Smooth muscle cell (in vitro differentiated cells): ENCODE measurements around the gene LIMS2. TPM values are rescaled to one million over a fixed set of nuclear protein-coding genes. Genes with fewer than 3 reads are reported as not detected.

Experiments
- DNase-seq: peaks from one replicate; lab custom pipeline; 2025; ENCODE audit not compliant: unreplicated experiment; lab: John Stamatoyannopoulos, UW
- H2AFZ ChIP-seq: fragments of 200-600 bp; sonication (generic); 2 replicates; pipeline ENCODE4 v1.6.0; 2016; ENCODE audit warnings: antibody characterized with exemption, low read depth, mild to moderate bottlenecking
- H3F3A ChIP-seq: fragments of 200-600 bp; sonication (generic); 2 replicates; pipeline ENCODE4 v1.6.0; 2017; ENCODE audit warnings: antibody characterized with exemption, low read depth
- H3K27ac ChIP-seq: fragments of 200-600 bp; sonication (generic); 2 replicates; pipeline ENCODE4 v1.5.1; 2016; ENCODE audit warnings: low read depth, mild to moderate bottlenecking
- H3K27me3 ChIP-seq: fragments of 200-600 bp; sonication (generic); 2 replicates; pipeline ENCODE4 v1.6.1; 2016; ENCODE audit warnings: low read depth, mild to moderate bottlenecking
- H3K36me3 ChIP-seq: fragments of 200-600 bp; sonication (generic); 2 replicates; pipeline ENCODE4 v1.5.1; 2016; ENCODE audit warnings: low read depth
- H3K4me1 ChIP-seq: fragments of 200-600 bp; sonication (generic); 2 replicates; pipeline ENCODE4 v1.5.1; 2016; ENCODE audit warnings: low read depth
- H3K4me2 ChIP-seq: fragments of 200-600 bp; sonication (generic); 2 replicates; pipeline ENCODE4 v1.6.0; 2016; ENCODE audit warnings: mild to moderate bottlenecking
- H3K4me3 ChIP-seq: fragments of 200-600 bp; sonication (generic); 2 replicates; pipeline ENCODE4 v1.5.1; 2016; ENCODE audit warnings: mild to moderate bottlenecking
- H3K79me2 ChIP-seq: fragments of 200-600 bp; sonication (generic); 2 replicates; pipeline ENCODE4 v1.6.0; 2016; ENCODE audit warnings: low read depth, mild to moderate bottlenecking
- H3K9ac ChIP-seq: fragments of 200-600 bp; sonication (generic); 2 replicates; pipeline ENCODE4 v1.6.0; 2016; ENCODE audit warnings: low read depth
- H3K9me3 ChIP-seq: fragments of 200-600 bp; sonication (generic); replicated peaks from 2 replicates; pipeline ENCODE4 v1.5.1; 2016; ENCODE audit warnings: low read depth
- H4K20me1 ChIP-seq: fragments of 200-600 bp; sonication (generic); 2 replicates; pipeline ENCODE4 v1.6.0; 2016; ENCODE audit warnings: low read depth
- WGBS: methylation state at CpG from one replicate; pipeline ENCODE4 v1.1.7; 2016; ENCODE audit warnings: low lambda C conversion rate; 5-methylcytosine and 5-hydroxymethylcytosine counted together
- polyA plus RNA-seq: library from polyadenylated mRNA; unstranded; fragments of >200 nt; fragmentation: Nextera tagmentation; extraction: Ambion mirVana; gene quantifications from 2 replicates; pipeline ENCODE4 v1.2.1, GENCODE V29; 2016
- total RNA-seq: library from RNA; depleted of rRNA; stranded (reverse); fragments of >200 nt; gene quantifications from 2 replicates; pipeline ENCODE4 v1.2.3, GENCODE V29; 2014
- TF ChIP-seq, protein P1 (sequence below): fragments of 200-600 bp; sonication (generic); IDR thresholded peaks from 2 replicates; pipeline ENCODE4 v1.5.1; 2017; ENCODE audit warnings: borderline replicate concordance, mild to moderate bottlenecking, antibody characterized with exemption; ENCODE audit not compliant: insufficient read depth, poor library complexity, severe bottlenecking

The LIMS2 gene
- total and polyA plus RNA-seq, 2 experiments from 2014 or later: 8.4 to 22.3 TPM

- Histone ChIP-seq H3K27me3 (no peaks in the 10 kb centered on the region), H3K9ac (no peak overlapping the region), H3K4me3 (no peak overlapping the region), H3K36me3 (no peaks in the 10 kb centered on the region), H3F3A (no peaks in the 10 kb centered on the region), H3K4me1 (peaks cover 5% of the 10 kb centered on the region), H3K4me2 (no peak overlapping the region), H2AFZ (no peak overlapping the region), H3K27ac (no peak overlapping the region), H3K79me2 (no peaks in the 10 kb centered on the region), H3K9me3 (no peaks in the 10 kb centered on the region), H4K20me1 (no peaks in the 10 kb centered on the region)
- DNase-seq: no peak
- WGBS: 95% methylated on average over 16 of the region's 17 CpGs
- TF ChIP-seq, protein P1, sequence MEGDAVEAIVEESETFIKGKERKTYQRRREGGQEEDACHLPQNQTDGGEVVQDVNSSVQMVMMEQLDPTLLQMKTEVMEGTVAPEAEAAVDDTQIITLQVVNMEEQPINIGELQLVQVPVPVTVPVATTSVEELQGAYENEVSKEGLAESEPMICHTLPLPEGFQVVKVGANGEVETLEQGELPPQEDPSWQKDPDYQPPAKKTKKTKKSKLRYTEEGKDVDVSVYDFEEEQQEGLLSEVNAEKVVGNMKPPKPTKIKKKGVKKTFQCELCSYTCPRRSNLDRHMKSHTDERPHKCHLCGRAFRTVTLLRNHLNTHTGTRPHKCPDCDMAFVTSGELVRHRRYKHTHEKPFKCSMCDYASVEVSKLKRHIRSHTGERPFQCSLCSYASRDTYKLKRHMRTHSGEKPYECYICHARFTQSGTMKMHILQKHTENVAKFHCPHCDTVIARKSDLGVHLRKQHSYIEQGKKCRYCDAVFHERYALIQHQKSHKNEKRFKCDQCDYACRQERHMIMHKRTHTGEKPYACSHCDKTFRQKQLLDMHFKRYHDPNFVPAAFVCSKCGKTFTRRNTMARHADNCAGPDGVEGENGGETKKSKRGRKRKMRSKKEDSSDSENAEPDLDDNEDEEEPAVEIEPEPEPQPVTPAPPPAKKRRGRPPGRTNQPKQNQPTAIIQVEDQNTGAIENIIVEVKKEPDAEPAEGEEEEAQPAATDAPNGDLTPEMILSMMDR: no peak
Observed at GRCh38 chr2:127642706-127643438, 32.5 kb downstream of the LIMS2 start.

GRCh38 chr2:127641846-127642507 is 33.4 kb downstream of the LIMS2 start:
- TF ChIP-seq, protein P1: no peak

DNA sequence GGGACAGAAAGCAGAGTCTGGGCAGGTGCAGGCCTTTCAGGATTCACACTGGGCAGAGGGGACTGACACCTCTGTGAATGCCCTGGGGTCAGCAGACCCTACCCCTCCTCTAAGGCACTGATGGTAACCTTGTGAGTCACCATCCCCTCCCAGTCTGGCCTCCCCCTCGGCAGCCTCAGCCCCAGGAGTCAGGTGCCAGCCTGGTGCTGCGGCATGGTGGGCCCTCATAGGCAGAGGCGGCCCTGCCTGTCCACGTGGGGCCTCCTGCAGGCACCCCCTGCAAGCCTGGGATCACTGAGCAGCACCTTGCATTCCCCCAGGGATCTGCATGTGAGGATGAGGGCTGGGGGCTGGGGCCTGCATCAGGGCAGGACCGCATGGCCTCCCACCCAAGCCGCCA is 34.2 kb downstream of the LIMS2 start:
- H3F3A ChIP-seq: no peaks in the 10 kb centered on the region
- H3K4me2 ChIP-seq: no peak overlapping the region
- TF ChIP-seq, protein P1: no peak
- no peak overlapping the region for H3K27ac ChIP-seq
- H3K4me3 ChIP-seq: no peak overlapping the region
- H4K20me1 ChIP-seq: no peaks in the 10 kb centered on the region
- no peaks in the 10 kb centered on the region for H3K27me3 ChIP-seq
- H3K4me1 ChIP-seq: peaks cover 12% of the 10 kb centered on the region
- no peak overlapping the region for H3K9ac ChIP-seq
- WGBS: 97% methylated on average over 6 of the region's 6 CpGs
- no peaks in the 10 kb centered on the region for H3K79me2 ChIP-seq
- no peaks in the 10 kb centered on the region for H3K9me3 ChIP-seq
- no peak for DNase-seq
- H2AFZ ChIP-seq: no peak overlapping the region
- no peaks in the 10 kb centered on the region for H3K36me3 ChIP-seq

More at GRCh38 chr2:127641846-127642507, 33.4 kb downstream of the LIMS2 start:
- H3K4me1 ChIP-seq: peaks cover 12% of the 10 kb centered on the region
- H3F3A ChIP-seq: no peaks in the 10 kb centered on the region
- DNase-seq: no peak
- no peak overlapping the region for H2AFZ ChIP-seq
- no peak overlapping the region for H3K27ac ChIP-seq
- no peaks in the 10 kb centered on the region for H4K20me1 ChIP-seq
- H3K36me3 ChIP-seq: no peaks in the 10 kb centered on the region
- no peaks in the 10 kb centered on the region for H3K27me3 ChIP-seq
- no peak overlapping the region for H3K9ac ChIP-seq
- no peak overlapping the region for H3K4me2 ChIP-seq
- no peaks in the 10 kb centered on the region for H3K9me3 ChIP-seq
- no peak overlapping the region for H3K4me3 ChIP-seq
- 87% methylated on average over 25 of the region's 25 CpGs for WGBS
- H3K79me2 ChIP-seq: no peaks in the 10 kb centered on the region
